ENCODE results near the gene TNNI3. TPM values are rescaled to one million over a fixed set of nuclear protein-coding genes. Genes with fewer than 3 reads are reported as not detected.

Gene TNNI3
- total RNA-seq, 2 donors from 2014 or later = not detected

Other genes with a start within 250 kb of the TNNI3 start
- not detected for gene NLRP7, start 210.2 kb downstream of the TNNI3 start, total RNA-seq
- gene NLRP2, start 191.4 kb downstream of the TNNI3 start, total RNA-seq = 1 to 10 TPM; 2.9 to 6.1 TPM
- gene GP6, start 119.5 kb downstream of the TNNI3 start, total RNA-seq = under 1 TPM; 0.13 to 0.69 TPM
- gene RDH13, start 94.6 kb downstream of the TNNI3 start, total RNA-seq = 10 to 100 TPM; 20.4 to 25.0 TPM
- gene EPS8L1, start 81.9 kb downstream of the TNNI3 start, total RNA-seq = 1 to 10 TPM; 1.4 to 2.1 TPM
- gene PPP1R12C, start 40.1 kb downstream of the TNNI3 start, total RNA-seq = 10 to 100 TPM; 74.5 to 94.8 TPM
- gene TNNT1, start 8.5 kb downstream of the TNNI3 start, total RNA-seq = not detected
- under 1 TPM in 1 of 2 donors, not detected in 1; 0.35 TPM for gene DNAAF3, start 8.9 kb upstream of the TNNI3 start, total RNA-seq
- not detected for gene SYT5, start 22.6 kb upstream of the TNNI3 start, total RNA-seq
- not detected for gene PTPRH, start 51.8 kb upstream of the TNNI3 start, total RNA-seq
- 10 to 100 TPM in 1 of 2 donors, 1 to 10 TPM in 1; 8.5 to 11.3 TPM for gene TMEM86B, start 71.0 kb upstream of the TNNI3 start, total RNA-seq
- gene PPP6R1, start 101.3 kb upstream of the TNNI3 start, total RNA-seq = 100 to 1,000 TPM; 156 to 319 TPM
- gene HSPBP1, start 122.4 kb upstream of the TNNI3 start, total RNA-seq = 10 to 100 TPM; 20.8 to 56.6 TPM
- 10 to 100 TPM in 1 of 2 donors, 1 to 10 TPM in 1; 6.3 to 13.7 TPM for gene BRSK1, start 126.3 kb upstream of the TNNI3 start, total RNA-seq
- under 1 TPM; 0.39 to 0.56 TPM for gene TMEM150B, start 167.6 kb upstream of the TNNI3 start, total RNA-seq
- gene KMT5C, start 182.1 kb upstream of the TNNI3 start, total RNA-seq = 10 to 100 TPM; 15.6 to 25.3 TPM
- gene COX6B2, start 197.0 kb upstream of the TNNI3 start, total RNA-seq = under 1 TPM; 0.15 to 0.50 TPM
- gene GARIN5B, start 205.5 kb upstream of the TNNI3 start, total RNA-seq = not detected
- gene IL11, start 212.7 kb upstream of the TNNI3 start, total RNA-seq = under 1 TPM; 0.15 to 0.95 TPM
- gene TMEM190, start 219.1 kb upstream of the TNNI3 start, total RNA-seq = not detected
- 10 to 100 TPM in 1 of 2 donors, 1 to 10 TPM in 1; 7.2 to 11.5 TPM for gene TMEM238, start 226.6 kb upstream of the TNNI3 start, total RNA-seq
- 1,000 to 10,000 TPM; 2,155 to 2,438 TPM for gene RPL28, start 228.2 kb upstream of the TNNI3 start, total RNA-seq